Measurements from ENCODE around the gene DPH2.

The DPH2 gene, protein sequence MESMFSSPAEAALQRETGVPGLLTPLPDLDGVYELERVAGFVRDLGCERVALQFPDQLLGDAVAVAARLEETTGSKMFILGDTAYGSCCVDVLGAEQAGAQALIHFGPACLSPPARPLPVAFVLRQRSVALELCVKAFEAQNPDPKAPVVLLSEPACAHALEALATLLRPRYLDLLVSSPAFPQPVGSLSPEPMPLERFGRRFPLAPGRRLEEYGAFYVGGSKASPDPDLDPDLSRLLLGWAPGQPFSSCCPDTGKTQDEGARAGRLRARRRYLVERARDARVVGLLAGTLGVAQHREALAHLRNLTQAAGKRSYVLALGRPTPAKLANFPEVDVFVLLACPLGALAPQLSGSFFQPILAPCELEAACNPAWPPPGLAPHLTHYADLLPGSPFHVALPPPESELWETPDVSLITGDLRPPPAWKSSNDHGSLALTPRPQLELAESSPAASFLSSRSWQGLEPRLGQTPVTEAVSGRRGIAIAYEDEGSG

DNA sequence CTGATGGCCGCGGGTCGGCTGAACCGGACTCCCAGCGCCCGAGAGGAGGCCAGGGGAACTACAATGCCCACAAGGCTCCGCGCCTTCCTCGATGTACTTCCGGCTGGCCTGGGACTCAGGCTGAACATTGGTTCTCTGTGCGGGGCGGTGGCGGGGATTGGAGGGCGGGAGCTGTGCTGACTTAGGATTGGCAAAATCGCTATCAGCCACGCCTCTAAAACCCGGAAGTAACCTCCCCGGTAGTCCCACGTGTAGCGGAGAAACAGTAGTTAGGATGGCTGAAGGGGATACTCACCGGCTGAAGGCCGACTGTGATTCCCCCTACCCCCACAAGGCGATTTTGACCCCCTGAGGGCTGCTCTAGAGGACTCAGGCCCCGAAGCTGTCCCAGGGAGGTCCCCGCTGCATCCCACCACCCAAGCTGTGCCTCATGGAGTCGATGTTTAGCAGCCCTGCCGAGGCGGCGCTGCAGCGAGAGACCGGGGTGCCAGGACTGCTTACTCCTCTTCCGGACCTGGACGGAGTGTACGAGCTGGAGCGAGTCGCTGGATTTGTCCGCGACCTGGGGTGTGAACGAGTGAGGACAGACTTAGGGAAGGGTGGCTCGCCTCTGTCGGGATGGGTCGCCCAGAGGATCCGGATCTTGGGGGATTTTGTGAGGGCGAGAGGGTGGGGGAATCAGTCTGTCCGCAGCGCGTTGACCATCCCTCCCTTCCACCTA lies at the start of gene DPH2:
Gene DPH2, plus strand, starts transcription at position 265 of the 721 bp plus-strand sequence. Its CDS starts 166 bp downstream, at position 431.
- peak; percentile 91 to 93 for DNase-seq (ENCODE audit: low read depth in 2 of 2, low spot score in 1 of 2)

DNA sequence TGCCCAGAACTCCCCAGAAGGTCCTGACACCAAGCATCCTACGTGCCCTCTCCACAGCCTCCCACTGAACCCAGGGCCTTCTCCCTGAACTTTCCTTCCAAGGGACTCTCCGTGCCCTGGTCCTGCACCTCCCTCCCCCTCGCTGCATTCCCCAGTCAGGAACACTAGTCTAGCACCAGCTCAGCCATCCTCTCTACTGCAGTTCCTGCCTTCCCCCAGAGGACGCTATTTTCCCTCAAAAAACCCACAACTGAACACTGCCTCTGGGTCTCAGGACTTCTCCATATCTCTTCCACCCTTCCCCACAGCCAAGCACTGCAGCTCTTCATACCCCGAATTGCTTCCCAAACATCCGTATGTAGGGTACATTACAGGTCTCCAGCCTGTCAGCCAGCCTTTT lies 48.8 kb upstream of the DPH2 start:
- DNase-seq (ENCODE audit: low read depth in 2 of 2, low spot score in 1 of 2), result no peak

DNA sequence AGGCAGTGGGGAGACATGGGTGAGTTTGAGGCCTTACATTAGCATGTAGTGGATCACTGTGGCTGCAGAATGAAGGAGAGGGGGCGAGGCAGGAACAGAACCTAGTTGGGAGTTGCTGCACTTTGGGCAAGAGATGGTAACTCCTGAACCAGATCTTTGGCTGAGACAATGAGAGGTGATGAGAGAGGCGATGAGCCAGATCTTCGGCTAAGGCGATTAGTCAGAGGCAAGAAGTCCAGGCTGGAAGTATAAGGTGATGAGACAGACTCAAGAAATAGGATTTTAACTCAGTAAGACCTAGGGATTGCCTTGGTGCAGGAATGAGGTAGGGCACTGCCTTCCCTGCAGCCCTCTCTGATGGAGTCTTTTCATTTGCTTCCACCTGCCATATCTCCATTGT lies 45.3 kb upstream of the DPH2 start:
- no peak for DNase-seq (ENCODE audit: low read depth in 2 of 2, low spot score in 1 of 2)

DNA sequence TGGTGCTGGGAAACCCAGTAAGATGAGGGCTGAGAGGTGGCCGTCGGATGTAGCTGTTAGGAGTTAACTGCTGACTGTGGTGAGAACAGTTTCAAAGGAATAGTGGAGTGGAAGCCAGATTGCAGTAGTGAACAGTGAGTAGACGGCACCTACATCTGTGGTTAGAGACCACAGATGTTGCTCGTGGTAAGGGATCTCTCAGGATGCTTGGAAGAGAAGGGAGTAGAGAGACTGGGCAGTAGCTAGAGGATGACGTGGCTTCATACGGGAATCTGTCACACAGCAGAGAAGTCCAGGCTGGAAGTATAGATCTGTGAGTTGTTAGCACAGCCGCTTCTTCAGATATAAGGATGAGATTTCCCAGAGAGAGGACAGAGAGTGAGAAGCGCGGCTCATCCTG lies 44.0 kb upstream of the DPH2 start:
- no peak for DNase-seq (ENCODE audit: low read depth in 2 of 2, low spot score in 1 of 2)

DNA sequence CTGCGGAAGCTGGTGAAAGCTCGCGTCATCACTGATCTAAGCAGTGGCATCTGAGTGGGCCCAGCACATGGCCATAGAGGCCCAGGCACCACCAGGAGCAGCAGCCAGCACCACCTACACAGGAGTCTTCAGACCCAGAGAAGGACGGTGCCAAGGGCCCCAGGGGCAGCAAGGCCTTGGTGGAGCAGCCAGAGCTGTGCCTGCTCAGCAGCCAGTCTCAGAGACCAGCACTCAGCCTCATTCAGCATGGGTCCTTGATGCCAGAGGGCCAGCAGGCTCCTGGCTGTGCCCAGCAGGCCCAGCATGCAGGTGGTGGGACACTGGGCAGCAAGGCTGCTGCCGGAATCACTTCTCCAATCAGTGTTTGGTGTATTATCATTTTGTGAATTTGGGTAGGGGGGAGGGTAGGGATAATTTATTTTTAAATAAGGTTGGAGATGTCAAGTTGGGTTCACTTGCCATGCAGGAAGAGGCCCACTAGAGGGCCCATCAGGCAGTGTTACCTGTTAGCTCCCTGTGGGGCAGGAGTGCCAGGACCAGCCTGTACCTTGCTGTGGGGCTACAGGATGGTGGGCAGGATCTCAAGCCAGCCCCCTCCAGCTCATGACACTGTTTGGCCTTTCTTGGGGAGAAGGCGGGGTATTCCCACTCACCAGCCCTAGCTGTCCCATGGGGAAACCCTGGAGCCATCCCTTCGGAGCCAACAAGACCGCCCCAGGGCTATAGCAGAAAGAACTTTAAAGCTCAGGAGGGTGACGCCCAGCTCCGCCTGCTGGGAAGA lies 39.5 kb upstream of the DPH2 start:
- DNase-seq (ENCODE audit: low read depth in 2 of 2, low spot score in 1 of 2), result no peak

DNA sequence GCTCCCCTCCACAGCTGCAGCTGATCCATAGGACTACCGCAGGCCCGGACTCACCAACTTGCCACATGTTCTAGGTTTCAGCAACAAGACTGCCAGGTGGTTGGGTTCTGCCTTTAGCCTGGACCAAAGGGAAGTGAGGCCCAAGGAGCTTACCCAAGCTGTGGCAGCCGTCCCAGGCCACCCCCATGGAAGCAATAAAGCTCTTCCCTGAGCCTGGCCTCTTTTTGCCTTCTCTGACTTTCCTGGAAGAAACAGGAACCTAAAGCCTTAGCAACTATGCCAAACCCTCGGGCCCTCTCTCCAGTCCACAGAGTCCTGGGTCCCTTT lies 38.9 kb upstream of the DPH2 start:
- DNase-seq (ENCODE audit: low read depth in 2 of 2, low spot score in 1 of 2), result no peak

DNA sequence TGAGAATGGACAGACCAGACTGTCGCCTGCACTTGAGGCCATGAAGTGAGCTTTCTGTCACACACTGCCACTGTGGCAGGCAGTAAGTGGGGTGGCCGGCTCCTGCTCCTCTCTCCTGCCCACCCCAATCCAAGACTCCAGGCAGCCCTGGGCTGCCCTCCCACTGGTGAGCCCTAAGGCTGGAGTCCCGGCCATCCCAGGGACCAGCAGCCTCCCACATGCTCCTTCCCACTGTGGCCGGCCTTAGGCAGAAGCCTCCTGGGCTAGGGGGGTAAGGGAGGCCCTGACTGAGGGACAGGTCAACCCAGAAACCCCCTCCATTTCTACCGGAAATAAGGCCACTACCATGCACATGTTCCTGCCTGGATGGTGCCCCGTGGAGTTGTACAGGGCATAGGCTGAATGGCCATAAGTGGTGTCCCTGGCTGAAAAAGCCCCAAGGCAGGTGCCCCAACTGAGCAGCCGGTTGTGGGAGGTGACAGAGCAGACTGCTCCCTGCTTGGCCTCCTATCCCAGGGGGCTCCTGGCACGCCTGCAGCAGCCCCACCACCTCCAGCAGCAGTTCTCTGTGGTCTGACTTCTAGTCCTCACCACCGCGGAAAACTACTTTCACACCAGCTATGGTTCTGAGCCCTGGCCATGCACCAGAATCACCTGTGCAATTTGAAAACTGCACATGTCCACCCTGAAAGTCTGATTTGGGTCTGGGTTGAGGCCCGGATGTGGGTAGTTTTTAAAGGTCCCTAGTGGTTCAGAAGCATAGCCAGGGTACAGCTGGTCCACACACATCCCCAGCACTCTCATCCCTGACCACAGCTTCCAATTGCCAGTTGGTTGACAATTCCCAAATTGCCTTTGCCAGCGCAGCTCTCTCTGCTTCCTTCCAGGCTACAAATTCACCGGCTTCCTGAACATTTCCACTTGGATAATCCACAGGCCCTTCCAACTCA lies 37.8 kb upstream of the DPH2 start:
- DNase-seq (ENCODE audit: low read depth in 2 of 2, low spot score in 1 of 2), result no peak

DNA sequence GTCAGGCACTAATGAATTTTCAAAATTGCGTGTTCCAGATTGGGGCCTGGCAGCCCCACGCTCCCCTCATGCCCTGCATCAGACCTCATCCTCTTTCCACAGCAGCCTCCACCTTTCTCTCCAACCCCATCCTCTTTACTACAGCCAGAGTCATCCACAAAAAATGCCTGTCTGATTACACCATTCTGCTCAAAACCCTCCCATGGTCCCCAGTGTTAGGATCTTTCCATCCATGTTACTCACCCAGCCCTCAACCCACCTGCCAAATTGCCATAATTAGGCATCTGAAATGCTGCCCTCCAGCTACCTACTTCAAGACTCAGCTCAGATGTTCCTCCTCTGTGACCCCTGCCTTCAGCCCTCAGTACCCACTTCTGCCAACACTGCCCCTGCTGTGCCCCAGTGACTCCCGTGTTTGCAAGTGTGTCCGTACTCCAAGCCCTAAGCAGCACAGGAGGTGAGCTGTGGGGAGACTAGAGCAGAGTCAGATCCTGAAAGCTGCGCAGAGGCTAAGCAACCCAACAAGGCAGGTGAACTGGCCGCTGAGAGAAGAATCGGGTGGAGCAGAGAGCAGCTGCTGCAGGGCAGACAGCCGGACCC lies 36.9 kb upstream of the DPH2 start:
- DNase-seq (ENCODE audit: low read depth in 2 of 2, low spot score in 1 of 2), result no peak

DNA sequence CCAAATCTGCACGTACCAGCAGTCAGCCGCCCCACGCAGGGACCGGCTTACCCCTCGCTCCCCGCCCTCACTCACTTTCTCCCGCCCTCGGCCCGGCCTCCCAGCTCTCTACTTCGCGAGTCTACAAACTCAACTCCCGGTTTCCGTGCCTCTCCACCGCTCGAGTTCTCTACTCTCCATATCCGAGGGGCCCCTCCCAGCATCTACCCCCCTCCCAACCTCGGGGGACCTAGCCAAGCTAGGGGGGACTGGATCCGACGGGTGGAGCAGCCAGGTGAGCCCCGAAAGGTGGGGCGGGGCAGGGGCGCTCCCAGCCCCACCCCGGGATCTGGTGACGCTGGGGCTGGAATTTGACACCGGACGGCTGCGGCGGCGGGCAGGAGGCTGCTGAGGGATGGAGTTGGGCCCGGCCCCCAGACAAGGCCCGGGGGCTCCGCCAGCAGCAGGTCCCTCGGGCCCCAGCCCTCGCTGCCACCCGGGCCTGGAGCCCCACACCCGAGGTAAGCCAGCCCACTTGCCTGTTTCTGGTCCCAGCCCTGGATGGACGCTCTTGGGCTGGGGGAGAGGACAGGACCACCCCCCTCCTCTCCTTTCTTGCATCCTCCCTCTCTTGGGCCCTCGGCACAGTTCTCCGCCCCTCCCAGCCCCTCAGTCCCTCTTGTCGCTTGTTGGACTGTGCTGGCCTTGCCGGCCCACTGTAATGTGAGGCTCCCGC lies 36.3 kb upstream of the DPH2 start, which contains the start of gene ARTN:
Gene ARTN, plus strand, starts transcription at position 416 of the 715 bp plus-strand sequence. CDS start 1,856 bp downstream, outside the sequence.
- no peak for DNase-seq (ENCODE audit: low read depth in 2 of 2, low spot score in 1 of 2)

DNA sequence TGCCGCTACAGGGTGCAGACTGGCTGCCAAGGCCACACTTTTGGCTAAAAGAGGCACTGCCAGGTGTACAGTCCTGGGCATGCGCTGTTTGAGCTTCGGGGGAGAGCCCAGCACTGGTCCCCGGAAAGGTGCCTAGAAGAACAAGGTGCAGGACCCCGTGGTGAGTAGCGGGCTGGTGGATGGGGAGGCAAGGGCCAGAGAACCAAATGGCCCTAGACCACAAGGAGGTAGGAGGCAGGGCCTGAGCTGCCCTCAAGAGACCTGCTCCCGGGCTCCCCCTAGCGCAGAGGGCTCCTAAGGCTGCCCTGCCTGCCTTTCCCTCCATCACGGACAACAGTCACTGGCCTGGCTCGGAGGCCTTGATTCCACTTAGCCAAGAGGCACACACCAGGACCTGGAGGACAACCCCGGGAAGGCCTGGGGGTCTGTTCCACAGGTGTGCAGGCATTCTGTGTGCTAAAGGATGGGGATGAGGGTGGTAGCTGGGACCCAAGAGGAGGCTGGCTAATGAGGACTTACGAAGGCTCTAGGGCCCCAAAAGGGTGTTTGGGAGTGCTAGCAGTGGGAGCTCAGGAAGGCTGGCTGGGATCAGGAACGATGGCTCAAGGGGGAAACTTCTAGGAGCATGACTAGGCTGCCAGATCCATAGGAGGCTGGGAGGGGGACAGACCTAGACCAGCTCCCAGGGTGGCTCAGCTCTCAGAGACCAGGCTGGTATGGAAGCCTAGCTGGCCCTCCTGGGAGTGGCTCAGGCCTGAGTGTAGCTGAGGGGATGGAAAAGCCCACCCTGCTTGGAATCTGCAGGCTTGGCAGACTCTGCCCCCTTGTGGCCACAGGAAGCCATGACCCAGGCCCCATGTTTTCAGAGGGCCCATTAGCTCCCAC lies 35.5 kb upstream of the DPH2 start:
- DNase-seq (ENCODE audit: low read depth in 2 of 2, low spot score in 1 of 2), result peak in 1 of 2 donors; percentile 4

DNA sequence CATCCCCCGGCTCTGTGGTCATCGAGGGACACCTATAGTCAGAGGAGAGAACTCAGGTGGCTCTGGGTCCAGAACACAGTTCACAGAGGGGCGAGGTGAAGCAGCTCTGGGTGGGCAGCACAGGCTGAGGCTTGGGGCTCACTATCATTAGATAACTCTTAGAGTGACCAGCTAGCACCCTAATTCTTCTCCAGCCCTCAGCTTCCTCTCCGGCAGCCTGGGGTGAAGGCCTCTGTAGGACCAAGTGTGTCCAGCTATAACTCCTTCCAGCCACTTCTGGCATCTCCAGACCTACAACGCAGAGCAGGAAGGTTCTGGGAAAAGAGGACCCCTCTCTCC lies 34.9 kb upstream of the DPH2 start:
- DNase-seq (ENCODE audit: low read depth in 2 of 2, low spot score in 1 of 2), result no peak

DNA sequence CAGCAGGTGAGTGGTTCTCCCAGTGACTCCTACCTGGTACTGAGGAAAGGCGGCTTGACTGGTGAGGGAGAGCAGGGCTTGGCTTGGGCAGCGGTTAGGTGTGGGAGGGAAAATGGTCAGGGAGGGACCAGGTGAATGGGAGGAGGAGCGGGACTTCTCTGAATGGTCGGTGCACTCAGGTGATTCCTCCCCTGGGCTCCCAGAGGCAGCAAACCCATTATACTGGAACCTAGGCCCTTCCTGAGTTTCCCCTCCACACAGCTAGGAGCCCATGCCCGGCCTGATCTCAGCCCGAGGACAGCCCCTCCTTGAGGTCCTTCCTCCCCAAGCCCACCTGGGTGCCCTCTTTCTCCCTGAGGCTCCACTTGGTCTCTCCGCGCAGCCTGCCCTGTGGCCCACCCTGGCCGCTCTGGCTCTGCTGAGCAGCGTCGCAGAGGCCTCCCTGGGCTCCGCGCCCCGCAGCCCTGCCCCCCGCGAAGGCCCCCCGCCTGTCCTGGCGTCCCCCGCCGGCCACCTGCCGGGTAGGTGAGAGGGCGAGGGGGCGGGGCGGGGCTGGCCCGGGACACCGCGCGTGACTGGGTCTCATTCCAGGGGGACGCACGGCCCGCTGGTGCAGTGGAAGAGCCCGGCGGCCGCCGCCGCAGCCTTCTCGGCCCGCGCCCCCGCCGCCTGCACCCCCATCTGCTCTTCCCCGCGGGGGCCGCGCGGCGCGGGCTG lies 33.9 kb upstream of the DPH2 start:
- DNase-seq (ENCODE audit: low read depth in 2 of 2, low spot score in 1 of 2), result no peak

DNA sequence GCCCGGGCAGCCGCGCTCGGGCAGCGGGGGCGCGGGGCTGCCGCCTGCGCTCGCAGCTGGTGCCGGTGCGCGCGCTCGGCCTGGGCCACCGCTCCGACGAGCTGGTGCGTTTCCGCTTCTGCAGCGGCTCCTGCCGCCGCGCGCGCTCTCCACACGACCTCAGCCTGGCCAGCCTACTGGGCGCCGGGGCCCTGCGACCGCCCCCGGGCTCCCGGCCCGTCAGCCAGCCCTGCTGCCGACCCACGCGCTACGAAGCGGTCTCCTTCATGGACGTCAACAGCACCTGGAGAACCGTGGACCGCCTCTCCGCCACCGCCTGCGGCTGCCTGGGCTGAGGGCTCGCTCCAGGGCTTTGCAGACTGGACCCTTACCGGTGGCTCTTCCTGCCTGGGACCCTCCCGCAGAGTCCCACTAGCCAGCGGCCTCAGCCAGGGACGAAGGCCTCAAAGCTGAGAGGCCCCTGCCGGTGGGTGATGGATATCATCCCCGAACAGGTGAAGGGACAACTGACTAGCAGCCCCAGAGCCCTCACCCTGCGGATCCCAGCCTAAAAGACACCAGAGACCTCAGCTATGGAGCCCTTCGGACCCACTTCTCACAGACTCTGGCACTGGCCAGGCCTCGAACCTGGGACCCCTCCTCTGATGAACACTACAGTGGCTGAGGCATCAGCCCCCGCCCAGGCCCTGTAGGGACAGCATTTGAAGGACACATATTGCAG lies 33.2 kb upstream of the DPH2 start:
- no peak for DNase-seq (ENCODE audit: low read depth in 2 of 2, low spot score in 1 of 2)

DNA sequence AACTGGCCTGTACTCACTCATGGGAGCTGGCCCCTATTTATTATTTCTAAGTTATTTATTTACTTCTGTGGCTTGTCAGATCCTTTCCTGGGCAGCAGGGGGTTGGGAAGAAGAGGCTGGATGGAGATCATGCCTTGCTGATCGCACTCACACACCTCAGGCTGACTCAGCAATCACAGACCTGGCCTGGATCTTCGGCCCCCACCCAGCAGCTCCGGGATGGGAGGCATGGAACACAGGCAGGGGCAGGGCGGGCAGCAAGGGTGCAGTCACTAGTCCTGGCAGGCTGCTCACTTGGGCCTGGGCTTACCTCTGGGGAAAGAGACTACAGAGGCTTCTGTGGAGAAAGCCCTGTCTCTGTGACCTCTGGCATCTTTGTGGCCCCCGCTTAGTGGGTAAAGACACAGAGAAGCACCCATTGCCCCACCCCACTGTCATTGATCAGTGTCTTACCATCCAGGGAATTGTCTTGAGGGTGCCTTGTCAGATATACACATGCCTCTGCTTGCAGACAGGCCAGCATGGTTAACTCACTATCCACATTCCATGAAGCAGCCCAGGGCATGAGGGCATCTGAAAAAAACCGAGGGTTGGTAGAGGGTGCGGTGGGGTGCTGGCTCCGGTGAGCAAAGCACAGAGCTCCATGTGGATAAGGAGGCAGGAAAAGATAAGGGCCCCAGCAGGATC lies 32.5 kb upstream of the DPH2 start:
- DNase-seq (ENCODE audit: low read depth in 2 of 2, low spot score in 1 of 2), result no peak

DNA sequence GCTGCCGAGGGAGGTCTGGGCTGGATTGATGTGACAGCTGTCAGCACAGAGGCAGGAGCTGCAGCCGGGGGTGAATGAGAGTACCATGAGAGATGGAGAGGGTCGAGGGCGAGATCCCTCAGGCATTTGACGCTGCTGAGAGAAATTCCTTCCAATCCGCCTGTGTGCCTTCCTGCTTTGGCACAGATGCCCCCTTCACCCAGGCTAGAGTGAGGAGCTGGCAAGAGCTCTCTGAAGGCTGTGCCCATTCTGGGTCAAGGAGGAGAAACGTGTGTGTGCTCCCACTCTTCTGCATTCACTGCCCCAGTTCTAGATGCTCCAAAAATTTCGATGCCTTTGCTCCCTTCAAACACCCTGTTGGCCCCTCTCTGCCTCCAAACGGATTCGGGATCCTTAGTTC lies 31.4 kb upstream of the DPH2 start:
- DNase-seq (ENCODE audit: low read depth in 2 of 2, low spot score in 1 of 2), result no peak

DNA sequence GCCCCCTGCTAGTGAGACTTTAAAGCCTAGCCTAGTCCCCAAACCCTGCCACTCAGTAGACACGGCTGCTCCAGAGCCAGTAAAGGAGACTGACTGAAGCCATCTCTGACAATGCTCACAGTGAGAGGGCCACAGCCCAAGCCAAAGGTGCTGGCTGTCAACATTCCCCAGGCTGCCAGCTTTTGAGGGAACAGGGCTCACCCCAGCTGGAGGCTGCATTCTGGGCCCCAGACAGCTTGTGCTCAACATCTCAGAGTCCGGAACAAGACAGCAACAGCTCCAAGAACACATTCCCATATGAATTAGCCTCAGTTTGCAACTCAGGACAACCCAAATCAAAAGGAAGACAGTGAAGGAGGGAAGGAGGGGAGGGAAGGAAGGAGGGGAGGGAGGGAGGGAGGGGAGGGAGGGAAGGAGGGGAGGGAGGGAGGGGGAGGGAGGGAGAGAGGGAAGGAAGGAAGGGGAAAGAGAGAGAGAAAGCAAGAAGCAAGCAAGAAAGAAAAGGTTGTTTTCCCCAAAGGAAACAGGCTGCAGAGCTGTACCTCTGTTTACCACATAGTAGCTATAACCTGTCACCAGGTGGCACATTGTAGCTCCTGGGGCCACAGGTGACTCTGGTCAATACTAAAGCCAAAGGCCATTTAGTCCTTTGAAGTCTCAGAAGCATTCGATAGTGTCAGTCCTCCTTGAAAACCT lies 30.8 kb upstream of the DPH2 start:
- no peak for DNase-seq (ENCODE audit: low read depth in 2 of 2, low spot score in 1 of 2)

All from stimulated activated CD8-positive, alpha-beta memory T cell treated with anti-CD3 and anti-CD28 coated beads, Interleukin-4, amount 100 ng/mL, for 4 hours (primary cell).